Measurements from ENCODE around the gene SRGAP1. TPM values are rescaled to one million over a fixed set of nuclear protein-coding genes. Genes with fewer than 3 reads are reported as not detected.

Gene SRGAP1
- total and polyA plus RNA-seq, 2 of the 4 experiments (the other 2 are of a cell fraction) = 10.0 to 10.2 TPM

- in situ Hi-C loops (cut with MboI; ENCODE audit: low sequenced_read_pairs) = no loop called here
- intact Hi-C loops (cut with micrococcal nuclease) = no loop called here
- H3K9me3 ChIP-seq (ENCODE audit: control insufficient read depth, insufficient read depth, low read length) = no peaks in the 10 kb centered on the region
- H3K18ac ChIP-seq (ENCODE audit: low read depth, low read length) = no peak overlapping the region
- H4K5ac ChIP-seq (ENCODE audit: low read depth, low read length) = no peak overlapping the region
- no peak overlapping the region for H2BK15ac ChIP-seq (ENCODE audit: low read depth, low read length)
- H2AK5ac ChIP-seq (ENCODE audit: low read depth, low read length) = no peak overlapping the region
- H3K9me1 ChIP-seq (ENCODE audit: insufficient read depth, low read length) = peaks cover 16% of the 10 kb centered on the region
- DNase-seq (no peak), ATAC-seq (ENCODE audit: low read depth) (no peak; the same call in 1 of the 2 replicates)
- H2BK5ac ChIP-seq (ENCODE audit: low read depth, low read length, poor library complexity, severe bottlenecking) = no peak overlapping the region
- H2BK120ac ChIP-seq (ENCODE audit: low read depth, low read length) = no peak overlapping the region
- H3K36me3 ChIP-seq (ENCODE audit: control insufficient read depth, insufficient read depth, low read length) = peaks cover 6% of the 10 kb centered on the region; the same call in 1 of the 2 replicates
- no peak overlapping the region for H3K9ac ChIP-seq (ENCODE audit: low read depth, low read length)
- H3K4me3 ChIP-seq (ENCODE audit: insufficient read depth, low read depth, low read length) = no peak overlapping the region
- TF ChIP-seq RAD21 (IDR thresholded peaks at IDR 0.05; ENCODE audit: low read length) = no peak
- TF ChIP-seq MXI1 (IDR thresholded peaks at IDR 0.05; ENCODE audit: borderline replicate concordance, low read depth, low read length) = no peak
- TF ChIP-seq RFX5 (IDR thresholded peaks at IDR 0.05; ENCODE audit: low read depth, low read length) = no peak
- TF ChIP-seq, protein P1, sequence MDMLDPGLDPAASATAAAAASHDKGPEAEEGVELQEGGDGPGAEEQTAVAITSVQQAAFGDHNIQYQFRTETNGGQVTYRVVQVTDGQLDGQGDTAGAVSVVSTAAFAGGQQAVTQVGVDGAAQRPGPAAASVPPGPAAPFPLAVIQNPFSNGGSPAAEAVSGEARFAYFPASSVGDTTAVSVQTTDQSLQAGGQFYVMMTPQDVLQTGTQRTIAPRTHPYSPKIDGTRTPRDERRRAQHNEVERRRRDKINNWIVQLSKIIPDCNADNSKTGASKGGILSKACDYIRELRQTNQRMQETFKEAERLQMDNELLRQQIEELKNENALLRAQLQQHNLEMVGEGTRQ (IDR thresholded peaks at IDR 0.05; ENCODE audit: low read depth, low read length) = no peak
- no peak for TF ChIP-seq CHD1 (IDR thresholded peaks at IDR 0.05; ENCODE audit: low read depth, low read length)
- TF ChIP-seq MAFK (IDR thresholded peaks at IDR 0.05; ENCODE audit: low read depth, low read length) = no peak
- H3K27ac ChIP-seq (ENCODE audit: insufficient read depth, low read length) = no peak overlapping the region
- H3K4ac ChIP-seq (ENCODE audit: low read depth, low read length) = no peak overlapping the region
- BruUV-seq (replicated peaks) = no TSS peak
- peaks cover 77% of the 10 kb centered on the region for H4K20me1 ChIP-seq (ENCODE audit: insufficient read depth, low read length)
- H3K23ac ChIP-seq (ENCODE audit: low read depth, low read length) = no peak overlapping the region
- ChIA-PET CTCF (interaction anchor here (1.0 kb wide), 1 partner anchor 9 kb away, joined by 3 read pairs; no protein-coding TSS in a partner anchor), POLR2A (ENCODE audit: unreplicated experiment) (no interaction called here)
- H4K8ac ChIP-seq (ENCODE audit: low read depth in 2 of 2, low read length in 2 of 2) = no peak overlapping the region
- H3K27me3 ChIP-seq (ENCODE audit: control insufficient read depth, insufficient read depth, low read length) = no peaks in the 10 kb centered on the region
- no peak overlapping the region for H2AFZ ChIP-seq (replicated peaks; ENCODE audit: low read length, poor library complexity)
- no peak overlapping the region for H2AK9ac ChIP-seq (replicated peaks; ENCODE audit: low read depth, low read length, poor library complexity)
- dilution Hi-C loops (cut with HindIII; ENCODE audit: low sequenced_read_pairs, unreplicated experiment) = no loop called here
- no peak overlapping the region for H2BK20ac ChIP-seq (ENCODE audit: low read depth, low read length)
- peaks cover 17% of the 10 kb centered on the region for H3K4me1 ChIP-seq (ENCODE audit: control insufficient read depth, insufficient read depth, low read length)
- peaks cover 21 to 75% of the 10 kb centered on the region in 2 experiments for H3K79me1 ChIP-seq (ENCODE audit: low read depth in 1 of 2, low read length in 2 of 2)
- H3K14ac ChIP-seq (replicated peaks; ENCODE audit: low read depth, low read length) = no peak overlapping the region; the same call in 1 of the 2 replicates
- H4K91ac ChIP-seq (ENCODE audit: insufficient read depth, low read depth, low read length) = no peak overlapping the region
- peak overlapping the region; percentile 17; the same call in 1 of the 2 replicates for H3K4me2 ChIP-seq (ENCODE audit: low read depth, low read length)
- WGBS, 2 experiments (ENCODE audit: extremely low coverage in 2 of 2, insufficient read length in 1 of 2) = no CpG with 5 or more reads among the region's 1 CpG
- H3K56ac ChIP-seq (ENCODE audit: extremely low read depth, insufficient read depth, low read length) = no peak overlapping the region
These were observed 48.7 kb downstream of the SRGAP1 start for GRCh38 chr12:63893170-63893569.
